NCI-H128 (cell line): Measurements from ENCODE around the gene STAT1.

Source experiments
- DNase-seq: peaks from one replicate; lab custom pipeline; 2025; ENCODE audit not compliant: unreplicated experiment; lab: John Stamatoyannopoulos, UW

STAT1 gene

DNA sequence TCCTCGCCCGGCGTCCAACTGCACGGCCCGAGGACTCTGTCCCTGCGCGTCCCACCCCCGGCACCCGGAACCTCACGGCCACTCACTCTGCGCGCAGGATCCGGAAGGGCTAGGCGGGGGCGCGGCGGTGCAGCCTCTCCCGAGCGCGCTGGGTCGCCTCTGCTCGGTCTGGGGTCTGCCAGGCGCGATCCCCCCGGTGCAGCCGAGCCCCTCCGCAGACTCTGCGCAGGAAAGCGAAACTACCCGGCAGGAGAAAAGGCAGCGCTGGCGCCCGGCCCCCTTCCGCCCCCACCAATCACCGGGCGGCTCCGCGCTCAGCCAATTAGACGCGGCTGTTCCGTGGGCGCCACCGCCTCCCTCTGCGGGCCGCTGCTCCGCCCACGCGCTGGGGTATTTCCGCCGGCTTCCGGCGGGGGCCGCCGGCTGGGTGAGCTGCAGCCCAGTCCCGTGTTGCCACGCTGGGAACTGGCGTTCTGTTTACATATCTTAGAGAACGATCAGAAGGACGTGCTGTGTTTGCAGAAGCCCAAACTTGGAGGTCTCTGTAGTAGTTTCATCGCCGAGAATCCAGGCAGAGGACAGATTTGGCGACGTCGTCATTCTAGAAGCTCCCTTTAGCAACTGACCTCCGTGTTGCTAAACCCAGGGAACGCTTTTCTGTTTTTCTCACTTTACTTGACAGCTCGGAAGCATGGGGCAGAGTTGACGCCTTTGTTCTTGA lies at the start of gene STAT1:
STAT1 (minus strand) TSS at position 240 of the 721 bp plus-strand sequence. CDS start 4,168 bp downstream, outside the sequence.
- peak; percentile 71 for DNase-seq

DNA sequence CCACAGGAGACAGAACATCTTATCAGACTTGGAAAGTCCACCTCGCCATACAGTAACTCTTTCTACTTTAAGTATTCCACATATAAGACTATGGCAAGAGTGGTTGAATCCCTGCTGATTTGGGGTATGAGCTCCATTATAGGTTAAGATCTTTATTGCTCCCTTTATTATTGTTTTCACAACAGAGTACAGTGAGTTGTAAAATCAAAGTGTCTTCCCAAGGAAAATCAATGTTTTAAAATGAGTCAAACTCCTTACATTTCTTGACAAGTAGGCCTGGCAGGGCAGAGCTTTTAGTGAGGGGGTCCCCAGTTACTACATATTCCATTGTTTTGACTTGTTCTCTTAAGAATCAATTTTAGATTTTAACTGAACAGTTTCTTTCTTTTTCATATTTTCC lies 49.6 kb upstream of the STAT1 start:
- no peak for DNase-seq

DNA sequence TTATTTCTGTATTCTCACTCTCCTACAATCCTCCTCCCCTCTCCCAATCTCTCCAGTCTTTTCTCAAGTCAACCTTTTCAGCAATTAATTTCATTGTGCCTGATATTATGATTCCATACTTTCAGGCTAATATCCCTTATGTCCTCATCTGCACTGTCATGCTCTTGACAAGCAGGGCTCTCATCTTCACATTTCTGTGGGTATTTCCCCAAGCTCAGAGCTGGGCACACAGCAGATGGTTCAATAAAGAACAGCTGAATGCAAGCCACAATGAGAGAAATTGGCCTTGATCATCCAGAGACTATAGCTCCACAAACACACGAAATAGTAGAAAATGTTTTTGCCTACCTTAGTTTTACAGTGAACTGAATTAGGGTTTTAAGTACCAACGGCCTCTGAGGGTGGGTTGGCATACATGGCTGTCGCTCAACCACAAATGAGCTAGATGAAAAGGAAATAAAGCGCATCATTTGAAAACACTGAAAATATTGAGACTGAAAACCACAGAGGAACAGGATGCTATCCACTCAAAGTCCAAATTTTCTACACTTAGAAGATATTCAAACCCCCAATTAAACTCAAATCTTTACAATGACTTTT lies 47.5 kb upstream of the STAT1 start:
- no peak for DNase-seq

DNA sequence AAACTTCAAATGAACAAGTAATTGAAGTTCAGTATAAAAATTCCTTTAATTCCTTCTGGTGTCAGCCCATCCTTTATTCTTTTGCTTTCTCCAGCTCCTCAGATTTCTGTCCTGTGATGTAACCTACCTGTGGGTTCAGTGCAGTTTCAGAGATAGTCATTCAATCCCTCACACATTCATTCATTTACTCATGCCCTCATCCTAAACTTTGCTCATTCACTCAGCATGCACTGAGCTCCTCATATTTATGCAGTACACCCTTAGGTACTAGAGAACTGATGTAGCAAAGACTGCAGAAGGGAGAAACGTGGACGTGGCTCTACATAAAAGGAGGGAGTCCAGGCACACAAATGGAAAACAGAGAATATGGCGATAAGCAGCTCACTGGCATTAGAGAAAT lies 45.3 kb upstream of the STAT1 start:
- no peak for DNase-seq

DNA sequence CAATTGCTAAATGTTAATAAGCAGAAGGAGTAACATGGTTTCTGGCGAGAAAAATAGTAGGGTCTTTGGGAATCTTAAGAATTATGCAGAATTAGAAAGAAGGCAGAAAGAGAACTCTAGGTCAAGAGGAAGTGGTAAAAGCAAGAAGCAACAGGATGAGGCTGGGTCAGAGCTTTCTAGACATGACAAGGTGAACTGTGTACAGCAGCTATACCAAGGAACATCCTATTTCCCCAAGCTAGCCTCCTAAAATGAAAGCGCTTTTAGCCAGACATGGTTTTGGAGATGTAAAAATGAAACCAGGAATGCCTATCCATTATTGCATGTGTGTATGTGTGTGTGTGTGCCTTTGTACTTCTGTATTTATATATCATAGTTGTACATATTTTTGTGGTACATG lies 42.3 kb upstream of the STAT1 start:
- DNase-seq = no peak

DNA sequence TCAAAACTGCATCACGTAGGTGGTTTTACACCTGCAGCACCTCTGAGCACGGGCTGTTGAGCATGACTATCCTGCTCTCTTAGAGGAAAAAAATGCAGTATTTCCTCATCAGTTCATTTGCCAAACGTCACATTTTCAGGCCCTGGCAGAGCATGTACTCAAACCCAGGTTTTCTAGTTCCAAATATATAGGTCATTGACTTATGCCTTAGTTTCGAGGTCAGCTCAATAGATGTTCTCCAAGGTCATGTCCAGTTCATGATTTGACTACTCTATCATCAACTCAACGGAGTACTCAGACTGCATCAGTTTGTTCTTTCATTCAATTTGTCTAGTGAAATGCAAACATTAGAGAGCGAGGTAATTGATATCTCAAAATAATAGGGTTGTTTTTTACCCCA lies 39.3 kb upstream of the STAT1 start:
- no peak for DNase-seq

DNA sequence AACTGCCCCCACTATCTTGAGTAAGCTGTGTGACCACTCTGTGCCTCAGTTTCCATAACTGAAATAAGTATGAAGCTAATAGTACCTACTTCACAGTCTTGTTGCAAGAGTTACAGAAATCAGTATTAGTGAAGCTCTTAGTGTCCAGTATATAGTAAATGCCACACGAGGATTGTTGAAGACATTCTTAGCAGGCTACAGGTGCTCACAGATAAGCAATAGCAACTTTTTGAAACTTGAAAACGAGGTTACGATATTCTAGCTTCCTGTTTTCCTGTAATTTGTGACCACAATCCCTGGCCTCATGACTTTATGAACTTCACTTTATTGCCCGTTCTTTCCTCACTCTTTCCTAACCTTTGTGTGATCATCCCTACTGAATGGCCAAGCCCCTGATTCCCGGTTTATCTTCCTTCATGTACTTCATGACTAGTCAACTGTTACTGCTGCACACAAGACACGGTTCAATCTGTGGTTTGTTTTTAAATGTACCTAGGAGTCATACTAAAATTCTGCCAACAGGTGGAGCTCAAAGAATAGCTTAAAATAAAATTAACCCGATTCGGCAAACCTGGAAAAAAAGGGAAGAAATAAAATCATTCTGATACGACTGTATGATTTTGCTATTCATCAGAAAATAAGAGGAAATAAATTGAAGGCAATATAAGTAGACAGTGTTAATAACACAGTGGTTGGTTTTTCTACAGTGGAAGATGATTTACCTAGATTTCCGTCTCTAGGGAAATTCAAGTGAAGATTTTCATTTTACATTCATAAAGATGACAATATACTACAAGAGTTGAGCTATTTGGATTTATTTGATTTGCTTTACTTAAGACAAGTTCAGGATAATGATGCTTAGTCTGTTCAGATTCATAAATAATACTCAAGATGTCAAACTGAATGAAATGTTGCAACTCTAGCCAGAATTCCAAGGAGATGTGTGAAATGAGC lies 38.1 kb upstream of the STAT1 start:
- peak; percentile 2 for DNase-seq

DNA sequence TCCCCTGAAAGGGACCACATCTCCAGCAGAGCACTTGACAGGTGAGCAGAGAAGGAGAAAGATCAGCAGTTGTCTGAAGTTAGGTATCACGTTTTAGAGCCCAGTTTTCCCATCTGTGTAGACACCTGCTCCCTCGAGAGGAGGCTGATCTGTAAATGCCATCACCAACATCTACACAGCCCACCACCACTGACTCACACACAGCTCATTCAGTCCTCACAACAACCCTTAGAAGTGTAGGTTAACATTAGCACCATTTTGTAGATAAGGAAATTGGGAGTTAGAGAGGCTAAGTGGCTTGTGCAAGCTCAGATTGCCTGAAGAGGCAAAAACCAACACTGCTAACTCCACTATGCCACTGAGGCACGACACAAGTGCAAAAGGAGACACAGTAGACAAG lies 37.2 kb upstream of the STAT1 start:
- no peak for DNase-seq

DNA sequence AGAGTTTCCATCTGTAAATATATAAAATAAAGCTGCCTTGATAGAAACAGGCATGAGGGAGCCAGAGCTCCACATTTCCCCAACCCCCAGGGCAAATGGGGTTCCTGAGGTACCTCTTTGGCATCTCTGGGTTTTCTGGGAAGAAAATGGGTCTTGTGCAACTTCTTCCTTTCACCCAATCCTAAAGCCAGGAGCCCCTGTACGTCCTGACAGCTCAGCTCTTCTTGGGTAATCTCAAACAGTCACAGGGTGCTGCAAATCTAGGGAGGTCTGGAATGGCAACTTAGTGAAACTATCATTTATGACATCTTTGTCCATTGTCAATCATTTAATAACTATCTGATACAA lies 36.6 kb upstream of the STAT1 start:
- no peak for DNase-seq

DNA sequence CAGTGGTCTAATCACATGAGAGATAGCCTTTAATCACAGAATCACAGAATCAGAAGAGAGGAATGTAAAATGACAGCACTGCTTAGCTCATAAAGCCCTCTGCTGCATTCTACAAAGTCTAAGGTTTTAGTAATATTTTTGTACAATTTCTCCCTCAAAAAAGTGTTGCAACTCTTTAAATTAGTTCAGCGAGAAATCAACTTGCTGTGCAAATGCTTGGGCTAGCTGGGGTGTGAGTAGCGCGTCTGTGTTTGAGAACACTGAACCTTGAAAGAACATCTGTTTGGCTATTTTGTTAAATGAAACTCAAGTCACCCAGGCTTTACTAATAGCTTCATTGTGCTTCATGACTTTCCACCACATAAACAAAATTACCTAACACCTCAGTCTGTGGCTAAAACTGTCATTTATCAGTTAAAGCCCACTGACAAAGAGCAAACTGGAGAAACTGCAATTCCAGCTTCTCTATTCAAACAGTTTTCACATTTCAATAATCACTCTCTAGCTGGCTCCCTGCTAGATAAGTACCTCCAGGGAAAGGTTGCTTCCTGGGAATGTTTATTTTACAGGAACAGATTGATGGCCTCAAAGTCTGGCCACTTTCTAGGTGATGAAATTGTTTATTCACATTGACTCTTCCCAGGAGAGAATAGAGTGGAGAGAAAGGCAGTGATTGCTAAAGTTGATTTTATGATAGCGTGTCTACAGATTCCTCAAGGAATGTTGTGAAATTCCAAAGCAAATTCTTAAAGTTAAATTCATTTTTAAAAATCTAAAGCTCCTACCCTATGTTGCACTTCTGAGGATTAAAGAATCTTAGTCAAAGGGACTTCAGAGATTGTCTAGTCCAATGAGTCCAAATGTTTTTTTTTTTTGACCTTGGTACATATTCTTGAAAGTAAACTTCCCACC lies 36.0 kb upstream of the STAT1 start:
- DNase-seq = no peak

DNA sequence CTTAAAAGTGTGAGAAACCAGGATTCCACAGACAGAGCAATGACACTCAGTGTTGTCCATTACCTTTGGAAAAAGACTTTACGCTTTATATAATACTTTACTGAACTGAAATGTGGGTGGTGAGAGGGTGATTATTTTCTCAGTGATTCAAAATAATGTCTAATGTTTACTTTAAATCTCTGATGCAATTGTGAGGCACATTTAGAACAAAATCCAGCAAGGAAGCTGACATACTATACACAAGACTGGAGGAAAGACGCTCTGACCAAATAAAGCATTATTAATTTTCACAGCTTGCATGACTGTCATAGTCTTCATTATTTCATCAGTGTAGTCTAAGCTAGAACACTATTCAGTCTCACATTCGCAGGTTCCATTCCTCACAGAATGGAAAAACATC lies 34.1 kb upstream of the STAT1 start:
- DNase-seq = no peak

DNA sequence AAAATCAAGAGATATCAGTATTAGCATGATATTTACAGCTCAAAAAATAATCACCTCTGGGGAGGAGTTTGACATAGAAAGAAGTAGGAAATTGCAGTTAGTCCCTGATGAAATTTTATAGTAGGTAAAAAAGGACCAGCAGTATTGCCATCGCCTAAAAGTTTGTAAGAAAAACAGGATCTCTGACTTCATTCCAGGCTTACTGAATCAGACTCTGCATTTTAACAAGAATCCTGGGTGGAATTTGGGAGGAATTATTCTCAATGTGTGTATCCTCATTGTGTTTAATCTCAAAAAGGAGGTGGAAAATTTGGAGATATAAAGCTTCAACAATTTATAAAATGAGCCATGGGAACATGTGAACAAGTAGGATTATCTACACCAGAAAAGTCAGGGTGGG lies 31.2 kb upstream of the STAT1 start:
- DNase-seq = no peak

DNA sequence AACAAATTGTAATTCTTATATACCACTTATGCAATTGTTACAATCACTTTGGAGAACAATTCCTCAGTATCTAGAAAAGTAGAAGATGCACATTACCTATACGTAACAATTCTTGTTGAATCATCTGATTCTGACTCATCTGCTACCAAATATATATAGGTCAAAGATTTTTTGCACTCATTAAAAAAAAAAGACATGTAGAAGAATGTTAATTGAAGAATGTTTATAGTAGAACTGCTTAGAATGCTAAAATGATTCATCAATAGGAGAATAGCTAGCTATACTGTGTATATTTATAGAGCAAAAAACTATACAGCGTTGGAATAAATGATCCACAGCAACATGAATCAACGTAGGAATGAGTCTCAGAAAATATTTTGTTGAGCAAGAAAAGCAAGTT lies 29.5 kb upstream of the STAT1 start:
- DNase-seq = no peak

DNA sequence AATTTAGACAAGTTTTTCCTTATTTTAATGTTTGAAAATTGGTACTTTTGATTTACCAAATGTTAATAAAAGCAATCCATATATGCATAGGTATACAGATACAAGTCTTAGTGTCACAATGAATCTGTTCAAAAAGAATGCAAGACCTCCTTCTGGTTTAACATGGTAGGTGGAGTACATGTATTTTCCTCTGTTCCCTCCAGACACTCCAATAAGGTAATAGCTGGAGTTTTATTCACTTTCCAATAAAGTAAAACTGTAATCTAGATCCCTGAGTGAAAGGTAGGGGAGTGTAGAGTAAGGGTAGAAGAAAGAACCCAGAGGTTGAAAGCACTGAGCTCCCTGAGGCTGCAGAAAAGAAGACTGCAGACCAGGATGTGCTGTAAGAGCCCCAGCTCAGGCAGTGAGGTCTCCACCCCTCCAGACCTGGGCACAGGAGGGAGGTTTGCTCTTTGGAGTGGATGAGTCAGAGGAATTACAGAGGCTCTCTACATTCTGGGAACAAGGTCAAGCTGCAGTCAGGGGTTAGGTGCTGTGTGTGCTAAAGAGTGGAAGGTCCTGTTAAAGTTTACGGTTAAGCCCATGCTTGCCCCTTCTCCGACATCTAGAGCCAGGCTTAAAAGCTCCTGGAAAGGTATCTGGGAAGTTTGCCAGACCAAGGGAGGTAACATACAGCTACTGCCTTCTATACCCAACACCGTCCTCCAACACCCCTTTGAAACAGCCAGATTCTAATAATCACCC lies 27.6 kb upstream of the STAT1 start:
- DNase-seq = no peak

DNA sequence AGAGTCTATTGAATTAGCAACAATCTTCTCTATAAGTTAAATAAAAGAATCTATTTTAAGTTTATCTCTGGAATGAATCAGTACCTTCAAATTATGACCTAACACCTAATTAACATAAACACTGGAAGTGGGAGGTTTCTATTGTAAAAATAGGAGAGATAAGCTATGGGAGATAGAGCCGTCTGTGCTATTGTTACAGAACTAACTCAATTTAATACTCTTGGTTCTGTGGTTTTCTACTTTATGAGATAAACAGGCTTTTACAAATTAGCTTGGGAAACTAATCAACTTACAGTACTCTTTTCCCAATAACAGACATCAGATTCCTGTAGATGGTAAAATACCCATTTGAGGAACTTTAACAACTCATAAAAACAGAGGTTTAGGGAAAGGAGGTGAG lies 25.6 kb upstream of the STAT1 start:
- DNase-seq = no peak

DNA sequence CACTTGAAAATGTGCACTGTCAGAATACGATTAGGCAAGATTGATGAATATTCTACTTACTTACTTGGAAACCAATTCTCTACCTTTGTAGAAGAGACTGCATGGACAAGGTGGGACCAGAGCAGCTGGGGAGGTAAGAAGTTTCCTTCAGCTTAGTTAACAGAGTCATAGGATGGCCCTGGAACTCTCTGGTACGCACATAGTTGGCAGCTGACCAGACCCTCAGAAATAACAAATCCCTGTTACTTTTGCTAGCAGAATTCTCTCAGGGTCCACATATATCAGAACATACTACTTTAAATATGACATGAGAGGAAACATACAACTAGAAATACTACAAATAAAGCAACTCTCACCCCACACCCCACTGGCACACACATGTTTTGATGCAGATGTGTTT lies 24.8 kb upstream of the STAT1 start:
- DNase-seq = no peak

DNA sequence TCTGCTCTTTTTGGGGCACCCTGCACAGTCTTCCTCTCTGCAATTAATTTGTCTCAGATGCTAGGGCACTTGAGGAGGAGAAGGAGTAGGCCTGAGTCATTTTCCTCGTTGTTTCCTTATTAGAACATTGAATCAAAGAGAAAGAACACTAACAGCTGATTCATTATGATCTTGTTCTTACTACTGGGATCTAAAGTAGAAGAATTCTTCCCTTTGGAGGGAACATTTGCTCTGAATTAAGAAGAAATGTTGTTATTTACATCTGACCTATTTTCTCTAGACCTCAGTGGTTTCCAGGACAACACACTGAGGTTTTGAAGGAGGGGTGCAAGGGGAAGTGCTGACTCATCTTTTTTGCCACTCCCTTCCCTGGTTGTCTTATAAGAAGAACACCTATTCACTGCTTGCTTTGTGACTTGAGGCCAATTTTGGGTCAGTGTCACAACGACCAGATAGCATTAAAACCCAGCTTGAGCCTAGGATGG lies 24.3 kb upstream of the STAT1 start:
- no peak for DNase-seq

DNA sequence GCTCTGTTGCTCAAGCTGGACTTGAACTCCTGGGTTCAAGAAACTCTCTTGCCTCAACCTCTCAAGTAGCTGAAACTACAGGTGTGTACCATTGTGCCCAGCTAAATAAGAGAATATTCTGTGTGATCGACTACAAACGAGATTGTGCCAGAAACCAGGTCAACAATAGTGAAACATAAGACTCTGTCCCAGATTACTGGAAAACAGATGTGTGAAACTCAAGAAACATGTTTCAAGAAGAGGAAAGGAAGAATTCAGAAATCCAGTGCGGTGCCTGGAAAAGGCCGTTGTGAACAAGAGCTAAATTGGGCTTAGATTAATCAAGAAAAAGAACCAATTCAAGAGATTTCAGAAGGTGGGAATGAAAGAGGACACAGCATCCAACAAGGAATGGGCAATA lies 23.4 kb upstream of the STAT1 start:
- DNase-seq = no peak

DNA sequence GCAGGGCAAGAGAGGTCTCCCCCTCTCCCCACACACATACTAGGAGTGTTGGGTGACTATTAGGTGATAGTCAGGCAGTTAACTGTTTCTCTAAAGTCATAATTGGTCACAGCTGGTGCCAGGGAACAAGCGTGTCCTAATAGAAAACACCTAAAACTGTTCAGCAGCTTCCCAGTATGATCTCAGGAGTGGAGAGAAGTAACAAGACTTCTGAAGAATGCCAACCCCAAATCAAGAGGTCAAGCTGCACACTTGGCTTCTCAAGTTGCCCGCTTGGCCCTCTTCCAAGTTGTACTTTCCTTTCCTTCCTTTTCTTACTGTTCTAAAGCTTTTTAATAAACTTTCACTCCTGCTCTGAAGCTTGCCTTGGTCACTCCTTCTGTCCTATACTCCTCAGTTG lies 22.4 kb upstream of the STAT1 start:
- DNase-seq = no peak
